ENCODE data around the gene APOA1. TPM values are rescaled to one million over a fixed set of nuclear protein-coding genes. Genes with fewer than 3 reads are reported as not detected.

APOA1 gene
- polyA plus RNA-seq, 2 donors, result 0.08 to 0.10 TPM

DNA sequence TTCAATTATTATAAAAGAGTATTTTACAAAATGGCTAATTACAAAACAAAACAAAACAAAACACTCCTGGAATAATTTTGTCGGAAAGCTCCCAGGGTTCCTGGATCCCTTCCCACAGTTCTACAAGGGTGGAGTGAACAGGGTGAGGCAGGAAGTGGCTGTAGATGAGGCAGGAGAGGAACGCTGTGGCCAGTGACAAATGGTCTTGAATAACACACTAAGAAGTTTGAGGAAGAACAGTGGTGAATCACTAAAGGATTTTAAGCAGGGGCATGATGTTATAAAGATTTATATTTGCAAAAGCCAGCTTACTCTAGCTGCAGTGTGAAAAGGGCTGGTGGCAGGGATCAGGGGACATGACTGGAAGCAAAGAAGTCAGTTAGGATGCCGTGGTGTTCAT is 33.8 kb upstream of the APOA1 start:
- Histone ChIP-seq H3K4me1 (ENCODE audit: control insufficient read depth in 2 of 2, insufficient read depth in 2 of 2, low read length in 1 of 2) (no peaks in the 10 kb centered on the region), H3K27ac (ENCODE audit: low read depth in 2 of 2, low read length in 1 of 2) (no peak overlapping the region), H3K4me3 (ENCODE audit: low read depth in 1 of 2, low read length in 2 of 2) (no peak overlapping the region), H3K36me3 (ENCODE audit: control insufficient read depth in 2 of 2, insufficient read depth in 2 of 2, low read length in 1 of 2) (peaks cover 25 to 28% of the 10 kb centered on the region in 2 donors), H3K27me3 (ENCODE audit: control insufficient read depth in 1 of 2, insufficient read depth in 2 of 2, low read length in 2 of 2) (no peaks in the 10 kb centered on the region), H3K9me3 (ENCODE audit: control insufficient read depth in 2 of 2, insufficient read depth in 1 of 2, low read depth in 1 of 2, low read length in 1 of 2) (no peaks in the 10 kb centered on the region)
- 52 to 70% methylated on average over 3 of the region's 3 CpGs for WGBS, 2 donors

DNA sequence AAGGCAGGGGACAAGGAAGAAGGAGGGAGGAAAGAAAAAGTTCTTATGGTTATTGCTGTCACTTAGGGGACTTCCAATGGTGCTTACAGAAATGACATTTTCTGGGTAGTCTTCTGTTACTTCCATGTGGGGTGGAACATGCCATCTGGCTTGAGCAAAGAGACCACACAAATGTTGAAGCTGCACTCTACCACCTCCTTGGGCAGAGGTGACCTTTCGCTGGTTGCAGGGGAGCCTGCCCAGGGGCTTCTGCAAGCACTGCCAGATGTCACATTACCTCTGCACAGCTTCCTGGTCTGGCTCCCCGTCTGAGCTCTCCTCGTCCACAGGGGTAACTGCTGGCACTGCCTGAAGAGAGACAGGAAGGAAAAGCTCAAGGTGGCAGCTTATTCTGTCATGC is 32.6 kb upstream of the APOA1 start:
- WGBS, 2 donors, result 75 to 85% methylated on average over 3 of the region's 3 CpGs
- no peaks in the 10 kb centered on the region for H3K27me3 ChIP-seq (ENCODE audit: control insufficient read depth in 1 of 2, insufficient read depth in 2 of 2, low read length in 2 of 2)
- H3K9me3 ChIP-seq (ENCODE audit: control insufficient read depth in 2 of 2, insufficient read depth in 1 of 2, low read depth in 1 of 2, low read length in 1 of 2), result no peaks in the 10 kb centered on the region
- H3K4me3 ChIP-seq (ENCODE audit: low read depth in 1 of 2, low read length in 2 of 2), result no peak overlapping the region
- H3K27ac ChIP-seq (ENCODE audit: low read depth in 2 of 2, low read length in 1 of 2), result peak overlapping the region in 1 of 2 donors; percentile 9
- no peaks in the 10 kb centered on the region for H3K4me1 ChIP-seq (ENCODE audit: control insufficient read depth in 2 of 2, insufficient read depth in 2 of 2, low read length in 1 of 2)
- H3K36me3 ChIP-seq (ENCODE audit: control insufficient read depth in 2 of 2, insufficient read depth in 2 of 2, low read length in 1 of 2), result peaks cover 25 to 34% of the 10 kb centered on the region in 2 donors

DNA sequence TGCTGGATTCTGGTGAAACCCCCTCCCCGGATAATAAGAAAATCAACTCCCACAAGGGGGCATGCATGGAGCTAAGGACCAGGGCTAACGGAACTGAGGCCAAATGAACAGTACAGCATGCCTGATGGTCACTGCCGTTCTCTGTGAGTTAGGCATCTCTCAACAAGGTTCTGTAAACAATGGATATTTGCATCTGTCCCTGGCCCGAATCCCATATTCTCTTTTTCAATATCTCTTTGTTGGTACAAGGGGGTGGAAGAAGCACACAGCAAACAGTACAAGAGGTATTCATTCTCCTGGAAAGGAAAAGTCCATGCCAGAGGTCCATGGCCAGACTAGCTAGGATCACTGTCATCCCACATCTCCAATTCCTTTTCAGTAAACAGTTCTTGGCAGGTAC is 32.2 kb upstream of the APOA1 start:
- no peak overlapping the region for H3K27ac ChIP-seq (ENCODE audit: low read depth in 2 of 2, low read length in 1 of 2)
- 78 to 79% methylated on average over 4 of the region's 4 CpGs for WGBS, 2 donors
- no peaks in the 10 kb centered on the region for H3K27me3 ChIP-seq (ENCODE audit: control insufficient read depth in 1 of 2, insufficient read depth in 2 of 2, low read length in 2 of 2)

DNA sequence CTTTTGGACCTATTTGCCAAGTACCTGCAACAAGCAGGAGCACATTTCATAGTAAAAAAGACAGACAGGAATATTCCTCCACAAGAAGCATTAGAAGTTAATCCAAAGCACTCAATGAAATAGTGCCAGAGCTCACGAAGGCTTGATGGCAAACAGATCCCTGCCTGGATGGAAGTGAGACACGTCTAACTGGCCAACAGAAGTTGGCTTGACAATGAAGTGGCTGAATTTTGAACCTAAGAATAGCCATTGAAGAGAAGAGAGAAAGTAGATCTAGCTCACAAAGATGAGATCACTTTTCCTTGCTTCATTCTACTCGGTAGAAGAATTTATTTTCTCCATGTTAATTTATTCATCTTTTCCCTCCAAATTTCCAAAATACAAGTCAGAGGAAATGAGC is 30.6 kb upstream of the APOA1 start:
- no peaks in the 10 kb centered on the region for H3K9me3 ChIP-seq (ENCODE audit: control insufficient read depth in 2 of 2, insufficient read depth in 1 of 2, low read depth in 1 of 2, low read length in 1 of 2)
- H3K27me3 ChIP-seq (ENCODE audit: control insufficient read depth in 1 of 2, insufficient read depth in 2 of 2, low read length in 2 of 2), result no peaks in the 10 kb centered on the region
- no peak overlapping the region for H3K27ac ChIP-seq (ENCODE audit: low read depth in 2 of 2, low read length in 1 of 2)
- WGBS, 2 donors, result 83 to 92% methylated on average over 3 of the region's 3 CpGs
- no peaks in the 10 kb centered on the region for H3K4me1 ChIP-seq (ENCODE audit: control insufficient read depth in 2 of 2, insufficient read depth in 2 of 2, low read length in 1 of 2)
- H3K4me3 ChIP-seq (ENCODE audit: low read depth in 1 of 2, low read length in 2 of 2), result no peak overlapping the region
- H3K36me3 ChIP-seq (ENCODE audit: control insufficient read depth in 2 of 2, insufficient read depth in 2 of 2, low read length in 1 of 2), result peaks cover 19 to 38% of the 10 kb centered on the region in 2 donors

More for the DNA sequence above, 32.2 kb upstream of the APOA1 start:
- Histone ChIP-seq H3K9me3 (ENCODE audit: control insufficient read depth in 2 of 2, insufficient read depth in 1 of 2, low read depth in 1 of 2, low read length in 1 of 2) (no peaks in the 10 kb centered on the region), H3K4me1 (ENCODE audit: control insufficient read depth in 2 of 2, insufficient read depth in 2 of 2, low read length in 1 of 2) (no peaks in the 10 kb centered on the region), H3K36me3 (ENCODE audit: control insufficient read depth in 2 of 2, insufficient read depth in 2 of 2, low read length in 1 of 2) (peaks cover 25 to 35% of the 10 kb centered on the region in 2 donors), H3K4me3 (ENCODE audit: low read depth in 1 of 2, low read length in 2 of 2) (no peak overlapping the region)

DNA sequence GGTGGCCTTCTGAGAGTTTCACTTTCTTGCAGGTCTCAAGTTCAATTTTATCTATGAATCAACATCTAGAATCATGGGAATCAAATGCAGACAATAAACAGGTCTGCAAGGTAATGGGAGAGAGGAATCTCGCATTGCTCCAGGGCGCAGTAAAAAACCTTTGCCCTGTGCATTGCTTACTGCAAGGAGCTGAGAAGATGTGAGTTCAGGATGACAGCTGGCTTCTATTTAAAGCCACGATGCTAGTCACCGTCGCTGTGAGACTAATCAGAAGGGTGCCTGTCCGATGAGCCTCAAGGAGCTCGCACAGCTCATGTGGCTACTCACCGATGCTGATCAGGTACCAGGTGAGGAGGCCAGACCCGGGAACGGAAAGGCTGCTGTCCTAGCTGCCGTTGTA is 30.2 kb upstream of the APOA1 start:
- Histone ChIP-seq H3K4me3 (ENCODE audit: low read depth in 1 of 2, low read length in 2 of 2) (no peak overlapping the region), H3K27me3 (ENCODE audit: control insufficient read depth in 1 of 2, insufficient read depth in 2 of 2, low read length in 2 of 2) (no peaks in the 10 kb centered on the region), H3K27ac (ENCODE audit: low read depth in 2 of 2, low read length in 1 of 2) (no peak overlapping the region), H3K9me3 (ENCODE audit: control insufficient read depth in 2 of 2, insufficient read depth in 1 of 2, low read depth in 1 of 2, low read length in 1 of 2) (no peaks in the 10 kb centered on the region), H3K36me3 (ENCODE audit: control insufficient read depth in 2 of 2, insufficient read depth in 2 of 2, low read length in 1 of 2) (peaks cover 17 to 38% of the 10 kb centered on the region in 2 donors), H3K4me1 (ENCODE audit: control insufficient read depth in 2 of 2, insufficient read depth in 2 of 2, low read length in 1 of 2) (no peaks in the 10 kb centered on the region)
- 96% methylated on average over 11 of the region's 11 CpGs for WGBS, 2 donors

DNA sequence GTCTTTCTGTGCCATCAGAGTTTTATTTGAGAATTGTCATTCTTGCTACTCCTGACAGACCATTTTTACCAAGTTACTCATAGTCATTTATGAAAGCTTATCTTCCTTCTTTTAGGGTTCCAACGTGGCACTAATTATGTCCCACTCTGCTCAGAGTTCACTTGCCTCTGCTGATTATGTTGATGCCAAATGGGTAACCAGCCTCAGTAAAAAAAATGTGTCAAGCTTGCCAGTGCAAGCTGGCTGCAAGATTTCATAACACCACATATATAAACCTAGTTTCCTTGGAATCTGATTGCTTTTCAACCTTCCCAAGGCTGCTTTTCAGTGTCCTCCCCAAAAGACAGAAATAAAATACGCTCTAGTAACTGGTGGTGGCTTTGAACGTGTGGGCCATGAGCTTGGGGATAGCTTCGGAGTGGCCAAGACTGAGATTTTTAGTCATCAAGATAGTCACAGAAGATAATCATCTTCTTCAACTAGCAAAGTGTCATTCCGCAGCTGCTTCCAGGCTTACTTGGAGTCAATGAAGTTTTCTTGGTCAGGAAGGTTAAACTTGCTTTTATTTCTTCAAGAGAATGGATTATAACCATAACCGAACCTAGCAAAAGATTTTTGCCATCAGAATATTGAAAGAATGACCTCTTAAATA is 29.5 kb upstream of the APOA1 start:
- no peak overlapping the region for H3K27ac ChIP-seq (ENCODE audit: low read depth in 2 of 2, low read length in 1 of 2)

DNA sequence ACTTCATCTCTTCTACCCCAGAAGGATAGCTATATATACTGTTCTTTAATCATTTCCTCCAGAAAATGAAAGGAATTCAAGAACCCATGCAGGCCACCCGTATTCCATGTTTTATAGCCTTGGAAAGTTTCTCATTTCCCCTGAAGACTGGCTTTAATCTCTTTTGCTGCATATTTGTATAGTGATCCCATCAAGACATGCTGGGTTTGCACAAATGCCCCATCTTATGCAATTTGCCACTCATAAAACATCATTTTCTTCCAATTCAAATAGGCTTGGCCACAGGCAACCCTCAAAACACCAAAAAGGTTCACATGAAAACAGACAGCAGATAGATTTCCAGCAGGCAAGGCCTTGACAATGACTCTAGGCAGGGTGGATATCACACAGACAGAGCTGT is 28.3 kb upstream of the APOA1 start:
- Histone ChIP-seq H3K4me1 (ENCODE audit: control insufficient read depth in 2 of 2, insufficient read depth in 2 of 2, low read length in 1 of 2) (no peaks in the 10 kb centered on the region), H3K9me3 (ENCODE audit: control insufficient read depth in 2 of 2, insufficient read depth in 1 of 2, low read depth in 1 of 2, low read length in 1 of 2) (no peaks in the 10 kb centered on the region), H3K27me3 (ENCODE audit: control insufficient read depth in 1 of 2, insufficient read depth in 2 of 2, low read length in 2 of 2) (no peaks in the 10 kb centered on the region), H3K27ac (ENCODE audit: low read depth in 2 of 2, low read length in 1 of 2) (no peak overlapping the region), H3K36me3 (ENCODE audit: control insufficient read depth in 2 of 2, insufficient read depth in 2 of 2, low read length in 1 of 2) (peaks cover 22 to 43% of the 10 kb centered on the region in 2 donors), H3K4me3 (ENCODE audit: low read depth in 1 of 2, low read length in 2 of 2) (no peak overlapping the region)
- WGBS, 2 donors, result 83% methylated on average over 1 of the region's 1 CpG

More for the DNA sequence above, 29.5 kb upstream of the APOA1 start:
- Histone ChIP-seq H3K9me3 (ENCODE audit: control insufficient read depth in 2 of 2, insufficient read depth in 1 of 2, low read depth in 1 of 2, low read length in 1 of 2) (no peaks in the 10 kb centered on the region), H3K4me3 (ENCODE audit: low read depth in 1 of 2, low read length in 2 of 2) (no peak overlapping the region), H3K4me1 (ENCODE audit: control insufficient read depth in 2 of 2, insufficient read depth in 2 of 2, low read length in 1 of 2) (no peaks in the 10 kb centered on the region), H3K36me3 (ENCODE audit: control insufficient read depth in 2 of 2, insufficient read depth in 2 of 2, low read length in 1 of 2) (peaks cover 19 to 41% of the 10 kb centered on the region in 2 donors), H3K27me3 (ENCODE audit: control insufficient read depth in 1 of 2, insufficient read depth in 2 of 2, low read length in 2 of 2) (no peaks in the 10 kb centered on the region)
- 91 to 95% methylated on average over 6 of the region's 6 CpGs for WGBS, 2 donors

DNA sequence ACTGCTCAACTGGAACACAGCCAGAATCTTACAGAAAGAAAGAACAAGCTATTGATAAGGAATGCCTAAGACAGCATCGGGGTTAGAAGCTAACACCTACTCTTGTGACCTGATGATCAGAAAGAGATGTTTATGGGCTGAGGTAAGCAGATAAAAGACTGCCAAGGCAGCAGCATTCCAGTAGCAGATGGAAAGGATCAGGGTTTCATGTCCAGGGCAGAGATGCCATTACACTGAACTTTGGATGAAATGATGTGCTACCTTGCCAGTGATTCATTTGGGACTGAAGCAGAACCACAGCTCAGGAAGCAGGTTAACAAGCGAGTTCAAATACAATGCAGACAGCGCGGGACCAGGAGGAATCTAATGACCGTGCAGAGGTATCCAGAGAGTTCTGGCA is 27.1 kb upstream of the APOA1 start:
- no peaks in the 10 kb centered on the region for H3K4me1 ChIP-seq (ENCODE audit: control insufficient read depth in 2 of 2, insufficient read depth in 2 of 2, low read length in 1 of 2)
- peaks cover 22 to 41% of the 10 kb centered on the region in 2 donors for H3K36me3 ChIP-seq (ENCODE audit: control insufficient read depth in 2 of 2, insufficient read depth in 2 of 2, low read length in 1 of 2)
- H3K27me3 ChIP-seq (ENCODE audit: control insufficient read depth in 1 of 2, insufficient read depth in 2 of 2, low read length in 2 of 2), result no peaks in the 10 kb centered on the region
- no peak overlapping the region for H3K27ac ChIP-seq (ENCODE audit: low read depth in 2 of 2, low read length in 1 of 2)
- WGBS, 2 donors, result 88 to 94% methylated on average over 5 of the region's 5 CpGs
- H3K4me3 ChIP-seq (ENCODE audit: low read depth in 1 of 2, low read length in 2 of 2), result no peak overlapping the region
- H3K9me3 ChIP-seq (ENCODE audit: control insufficient read depth in 2 of 2, insufficient read depth in 1 of 2, low read depth in 1 of 2, low read length in 1 of 2), result no peaks in the 10 kb centered on the region

DNA sequence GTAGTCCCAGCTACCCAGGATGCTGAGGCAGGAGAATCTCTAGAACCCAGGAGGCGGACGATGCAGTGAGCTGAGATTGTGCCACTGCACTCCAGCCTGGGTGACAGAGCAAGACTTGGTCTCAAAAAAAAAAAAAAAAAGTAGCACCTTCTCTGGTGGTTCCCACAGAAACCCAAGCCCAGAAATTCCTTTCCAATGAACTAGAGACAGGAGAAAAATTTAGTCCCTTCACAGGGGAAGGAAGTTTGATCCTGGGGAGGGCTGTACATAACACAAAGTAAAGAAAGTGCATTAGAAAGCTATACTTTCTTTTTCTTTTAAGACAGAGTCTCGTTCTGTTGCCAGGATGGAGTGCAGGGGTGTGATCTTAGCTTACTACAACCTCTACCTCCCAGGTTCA is 25.5 kb upstream of the APOA1 start:
- Histone ChIP-seq H3K27me3 (ENCODE audit: control insufficient read depth in 1 of 2, insufficient read depth in 2 of 2, low read length in 2 of 2) (no peaks in the 10 kb centered on the region), H3K27ac (ENCODE audit: low read depth in 2 of 2, low read length in 1 of 2) (no peak overlapping the region), H3K36me3 (ENCODE audit: control insufficient read depth in 2 of 2, insufficient read depth in 2 of 2, low read length in 1 of 2) (peaks cover 33 to 51% of the 10 kb centered on the region in 2 donors), H3K9me3 (ENCODE audit: control insufficient read depth in 2 of 2, insufficient read depth in 1 of 2, low read depth in 1 of 2, low read length in 1 of 2) (no peaks in the 10 kb centered on the region), H3K4me1 (ENCODE audit: control insufficient read depth in 2 of 2, insufficient read depth in 2 of 2, low read length in 1 of 2) (no peaks in the 10 kb centered on the region), H3K4me3 (ENCODE audit: low read depth in 1 of 2, low read length in 2 of 2) (no peak overlapping the region)
- WGBS, 2 donors, result 92 to 93% methylated on average over 3 of the region's 3 CpGs

DNA sequence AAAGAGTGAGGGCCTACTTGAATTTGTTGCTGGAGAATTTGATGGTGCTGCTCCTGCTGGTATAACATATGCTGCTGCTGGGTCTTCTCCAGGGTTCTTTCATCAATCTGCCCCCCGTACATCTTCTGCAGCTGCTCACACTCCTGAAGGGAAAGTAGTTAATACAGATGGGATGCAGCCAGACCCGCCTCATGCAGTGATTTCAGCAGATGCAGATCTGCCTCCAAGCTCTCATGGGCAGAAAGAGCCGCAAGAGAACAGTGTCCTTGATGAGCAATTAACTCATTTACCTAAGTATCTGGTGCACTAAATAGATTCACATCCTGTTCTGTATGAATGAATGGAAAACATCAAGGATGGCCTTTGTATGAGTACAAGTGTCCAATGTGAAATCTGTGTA is 24.8 kb upstream of the APOA1 start:
- Histone ChIP-seq H3K27ac (ENCODE audit: low read depth in 2 of 2, low read length in 1 of 2) (no peak overlapping the region), H3K27me3 (ENCODE audit: control insufficient read depth in 1 of 2, insufficient read depth in 2 of 2, low read length in 2 of 2) (no peaks in the 10 kb centered on the region), H3K36me3 (ENCODE audit: control insufficient read depth in 2 of 2, insufficient read depth in 2 of 2, low read length in 1 of 2) (peaks cover 31 to 49% of the 10 kb centered on the region in 2 donors), H3K9me3 (ENCODE audit: control insufficient read depth in 2 of 2, insufficient read depth in 1 of 2, low read depth in 1 of 2, low read length in 1 of 2) (no peaks in the 10 kb centered on the region), H3K4me1 (ENCODE audit: control insufficient read depth in 2 of 2, insufficient read depth in 2 of 2, low read length in 1 of 2) (no peaks in the 10 kb centered on the region), H3K4me3 (ENCODE audit: low read depth in 1 of 2, low read length in 2 of 2) (no peak overlapping the region)
- WGBS, 2 donors, result 87 to 88% methylated on average over 3 of the region's 3 CpGs
